ENCODE results near the gene BTBD8.

GRCh38 chr1:92168657-92169056 is 88.5 kb downstream of the BTBD8 start:
- TF ChIP-seq GATA3 (IDR thresholded peaks at IDR 0.05; ENCODE audit: low read depth, low read length) (no peak), GATA2 (IDR thresholded peaks at IDR 0.05; ENCODE audit: low read depth, low read length) (no peak)
